Pancreas (tissue), 10 donors: ENCODE measurements around the gene C19orf44. TPM values are rescaled to one million over a fixed set of nuclear protein-coding genes. Genes with fewer than 3 reads are reported as not detected.
"Not testable (repeated sequence)": the region's sequence is repeated elsewhere in the genome, so short reads cannot be mapped to it uniquely, and the experiment has no call there.

ENCODE experiments used
- ATAC-seq, 4 donors: fragments of 200-7000 bp; cut with Tn5 transposase; one replicate each; pipeline versions ENCODE4 v1.8.0 to v1.9.1; 2020; ENCODE audit warnings: mild to moderate bottlenecking in 4 of 4, moderate library complexity in 4 of 4
- DNase-seq, 6 donors: peaks; one replicate each; pipeline ENCODE4 v3.0.0-alpha.2; 2020
- FAIRE-seq: peaks from 2 replicates; lab custom pipeline; 2012; peaks lifted over from hg19 to GRCh38; lab: Jason Lieb, UNC
- H3K27ac ChIP-seq, 4 donors: fragments of 200-600 bp; sonication (generic); 1 replicate in 3 of 4; 2 replicates in 1 of 4; pipeline versions ENCODE4 v1.5.0 to v1.8.0; 2020
- H3K27me3 ChIP-seq, 4 donors: fragments of 200-600 bp; one replicate each; pipeline ENCODE4 v1.8.0; 2021
- H3K36me3 ChIP-seq, 3 donors: fragments of 200-600 bp; sonication (generic) in 1 of 3; one replicate each; pipeline versions ENCODE4 v1.5.0 to v1.8.0; 2020 to 2021
- H3K4me1 ChIP-seq, 3 donors: fragments of 200-600 bp; one replicate each; pipeline ENCODE4 v1.8.0; 2021
- H3K4me3 ChIP-seq, 4 donors: fragments of 200-600 bp; sonication (generic) in 2 of 4; one replicate each; pipeline versions ENCODE4 v1.5.0 to v1.8.0; 2020 to 2021
- H3K9me3 ChIP-seq, 4 donors: fragments of 200-600 bp; one replicate each; pipeline ENCODE4 v1.8.0; 2021
- WGBS, 2 donors: extraction: QIAGEN DNeasy Blood & Tissue Kit; methylation state at CpG; one replicate each; pipeline ENCODE4 v1.1.7; 2013; 5-methylcytosine and 5-hydroxymethylcytosine counted together
- intact Hi-C, 3 donors: fragments of 100-400 bp; cut with DNase I; formaldehyde crosslinking; loops; one replicate each; pipeline versions ENCODE4 v1.11.1 to v1.14.2; 2022
- polyA plus RNA-seq, 2 donors: library from polyadenylated mRNA; stranded (reverse); fragments of 200-250 nt; gene quantifications; one replicate each; pipeline ENCODE4 v1.2.3, GENCODE V29; 2013
- total RNA-seq, 6 donors: library from RNA; stranded (reverse); fragmentation: NEBNext Ultra II Directional in 4 of 6; extraction: Animal tissue kit (Norgen Biotek cat#: 25700) in 4 of 6; gene quantifications; one replicate each; pipeline versions ENCODE4 v1.2.1 to v1.2.4, GENCODE V29; 2021 to 2023
- TF ChIP-seq, protein P1 (sequence below), 4 donors: fragments of 200-600 bp; sonication (generic) in 3 of 4; IDR thresholded peaks; one replicate each; pipeline versions ENCODE4 v1.5.0 to v1.8.0; 2021; ENCODE audit warnings: antibody characterized with exemption in 4 of 4
- donor health status: healthy with polysubstance abuse.
- donor health status: DM: no; HTN: no; CAD: no; lungs with moderate emphysema.
- donor health status: DM: no; HTN: no; CAD: no.
- donor health status: control.
- donor health status: control.
- donor health status: Bipolar disorder and iron deficiency.
- donor health status: DM: yes; HTN: yes; CAD: no.
- donor health status: DM: no; HTN: no; CAD: no.
- donor health status: DM: no; HTN: no; CAD: no.
- donor health status: DM: yes; HTN: yes; CAD: no.

The C19orf44 gene
- total and polyA plus RNA-seq, 8 donors = 1.9 to 7.4 (median 3.6) TPM

DNA sequence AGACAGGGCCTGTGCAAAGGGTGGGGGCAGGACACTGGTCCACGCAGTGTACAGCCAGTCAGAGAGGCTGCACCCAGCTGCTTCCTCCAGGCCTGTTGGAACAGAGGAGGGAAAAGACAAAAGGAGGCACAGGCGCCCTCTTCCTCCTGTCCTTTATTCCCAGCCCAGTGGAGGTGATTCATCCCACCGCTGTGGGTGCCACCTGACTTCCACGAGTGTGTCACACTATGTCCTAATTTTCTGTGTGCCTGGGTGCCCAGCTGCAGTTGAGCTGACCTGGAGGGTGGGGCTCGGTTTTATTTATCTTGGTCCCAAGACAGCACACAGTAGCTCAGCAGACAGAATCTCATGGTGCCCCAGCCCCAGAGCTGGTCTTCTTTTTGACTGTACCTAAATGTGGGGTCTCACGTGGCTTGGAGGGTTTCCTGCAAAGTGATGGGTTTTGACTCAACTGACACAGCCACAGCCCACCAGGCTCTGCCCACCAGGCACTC, 33.4 kb upstream of the C19orf44 start:
- Histone ChIP-seq H3K36me3 (no peaks in the 10 kb centered on the region), H3K27me3 (no peaks in the 10 kb centered on the region), H3K27ac (no peak overlapping the region), H3K4me1 (peaks cover 6 to 7% (median 7%) of the 10 kb centered on the region in 3 donors), H3K9me3 (no peaks in the 10 kb centered on the region), H3K4me3 (no peak overlapping the region)
- WGBS, 2 donors = 65 to 70% methylated on average over 6 of the region's 6 CpGs
- intact Hi-C loops = no loop called here
- ATAC-seq = peak in 2 of 4 donors; percentile 13 to 43
- no peak for FAIRE-seq
- no peak for DNase-seq
- TF ChIP-seq, protein P1, sequence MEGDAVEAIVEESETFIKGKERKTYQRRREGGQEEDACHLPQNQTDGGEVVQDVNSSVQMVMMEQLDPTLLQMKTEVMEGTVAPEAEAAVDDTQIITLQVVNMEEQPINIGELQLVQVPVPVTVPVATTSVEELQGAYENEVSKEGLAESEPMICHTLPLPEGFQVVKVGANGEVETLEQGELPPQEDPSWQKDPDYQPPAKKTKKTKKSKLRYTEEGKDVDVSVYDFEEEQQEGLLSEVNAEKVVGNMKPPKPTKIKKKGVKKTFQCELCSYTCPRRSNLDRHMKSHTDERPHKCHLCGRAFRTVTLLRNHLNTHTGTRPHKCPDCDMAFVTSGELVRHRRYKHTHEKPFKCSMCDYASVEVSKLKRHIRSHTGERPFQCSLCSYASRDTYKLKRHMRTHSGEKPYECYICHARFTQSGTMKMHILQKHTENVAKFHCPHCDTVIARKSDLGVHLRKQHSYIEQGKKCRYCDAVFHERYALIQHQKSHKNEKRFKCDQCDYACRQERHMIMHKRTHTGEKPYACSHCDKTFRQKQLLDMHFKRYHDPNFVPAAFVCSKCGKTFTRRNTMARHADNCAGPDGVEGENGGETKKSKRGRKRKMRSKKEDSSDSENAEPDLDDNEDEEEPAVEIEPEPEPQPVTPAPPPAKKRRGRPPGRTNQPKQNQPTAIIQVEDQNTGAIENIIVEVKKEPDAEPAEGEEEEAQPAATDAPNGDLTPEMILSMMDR (IDR thresholded peaks at IDR 0.05) = no peak

DNA sequence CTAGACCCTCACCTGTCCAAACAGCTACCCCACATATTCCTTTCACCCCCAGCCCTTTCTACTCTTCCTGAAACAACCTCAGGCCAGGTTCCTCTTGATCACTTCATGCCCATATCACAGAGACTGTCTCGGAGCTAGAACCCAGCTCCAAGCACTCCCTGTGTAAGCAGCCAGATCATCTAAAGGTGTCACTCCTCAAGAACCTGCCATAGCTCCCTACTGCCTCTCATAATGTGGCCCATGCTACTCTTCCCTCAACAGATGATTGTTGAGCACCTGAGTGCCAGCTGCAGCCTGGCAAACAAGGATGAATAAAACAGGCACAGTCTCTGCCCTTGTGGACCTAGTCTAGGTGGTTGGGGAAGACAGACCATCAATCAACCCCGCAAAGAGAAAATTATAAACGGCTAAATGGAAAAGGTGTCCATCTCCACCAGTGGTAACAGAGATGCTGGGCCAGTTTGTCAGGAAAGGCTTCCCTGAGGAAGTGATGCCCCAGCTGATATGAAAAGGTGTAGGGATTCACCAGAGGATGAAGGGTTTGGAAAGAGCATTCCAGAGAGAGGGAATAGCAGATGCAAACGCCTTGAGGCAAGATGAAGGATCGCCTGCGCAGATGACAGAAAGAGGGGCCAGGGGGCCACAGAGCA, 32.7 kb upstream of the C19orf44 start:
- TF ChIP-seq, protein P1 (IDR thresholded peaks at IDR 0.05) = no peak
- Histone ChIP-seq H3K27ac (no peak overlapping the region), H3K27me3 (no peaks in the 10 kb centered on the region), H3K4me1 (peaks cover 3 to 7% (median 6%) of the 10 kb centered on the region in 3 donors), H3K4me3 (no peak overlapping the region), H3K36me3 (no peaks in the 10 kb centered on the region), H3K9me3 (no peaks in the 10 kb centered on the region)
- FAIRE-seq (no peak), ATAC-seq (no peak), DNase-seq (no peak)
- intact Hi-C loops = no loop called here
- WGBS, 2 donors = 67 to 73% methylated on average over 6 of the region's 6 CpGs

DNA sequence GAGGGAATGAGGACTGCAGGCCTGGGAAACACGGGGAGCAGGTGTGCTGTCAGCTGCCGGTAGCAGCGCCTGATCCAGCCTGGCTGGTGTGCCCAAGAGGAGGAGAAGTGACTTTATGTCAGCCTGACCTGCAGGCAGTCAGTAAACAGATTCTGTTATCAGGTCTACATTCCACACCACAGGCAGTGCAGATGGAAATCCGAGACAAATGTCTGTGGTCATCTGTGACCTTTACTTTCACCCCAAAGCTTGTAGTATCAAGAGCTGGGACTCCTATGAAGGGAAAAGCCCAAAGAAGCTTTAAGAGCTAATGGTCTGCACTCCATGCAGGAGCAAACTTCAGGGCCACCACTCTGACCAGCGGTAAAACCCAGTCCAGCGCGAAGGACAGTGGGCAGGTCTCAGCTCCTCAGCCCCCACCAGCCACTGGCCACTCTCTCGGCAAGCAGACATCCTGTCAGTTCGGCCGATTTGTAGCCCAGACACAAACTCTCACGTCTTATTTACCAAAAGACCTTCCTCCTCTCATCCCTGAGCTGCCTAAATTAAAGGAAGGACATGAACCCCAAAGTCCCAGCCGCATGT, 32.1 kb upstream of the C19orf44 start:
- WGBS, 2 donors = 34 to 42% methylated on average over 12 of the region's 12 CpGs
- intact Hi-C loops = no loop called here
- Histone ChIP-seq H3K4me3 (no peak overlapping the region), H3K4me1 (peaks cover 3 to 7% (median 6%) of the 10 kb centered on the region in 3 donors), H3K36me3 (no peaks in the 10 kb centered on the region), H3K9me3 (no peaks in the 10 kb centered on the region), H3K27me3 (no peaks in the 10 kb centered on the region), H3K27ac (no peak overlapping the region)
- FAIRE-seq = no peak
- TF ChIP-seq, protein P1 (IDR thresholded peaks at IDR 0.05) = no peak
- no peak for DNase-seq
- peak in 3 of 4 donors; percentile 38 to 76 (median 53) for ATAC-seq

DNA sequence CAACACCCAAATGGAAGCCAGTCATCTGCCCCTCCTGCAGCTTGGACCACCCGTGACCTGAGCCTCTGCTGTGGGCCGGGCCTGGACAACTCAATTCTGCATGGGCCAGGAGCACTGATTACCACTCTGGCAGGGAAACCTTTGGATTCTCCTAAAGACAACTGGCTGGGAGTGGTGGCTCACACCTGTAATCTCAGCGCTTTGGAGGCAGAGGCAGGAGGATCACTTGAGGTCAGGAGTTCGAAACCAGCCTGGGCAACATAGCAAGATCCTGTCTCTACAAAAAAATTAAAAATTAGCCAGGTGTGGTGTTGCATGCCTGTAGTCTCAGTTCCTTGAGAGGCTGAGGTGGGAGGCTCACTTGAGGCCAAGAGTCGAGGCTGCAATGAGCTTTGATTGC, 31.0 kb upstream of the C19orf44 start:
- FAIRE-seq = no peak
- WGBS, 2 donors = 95 to 98% methylated on average over 5 of the region's 5 CpGs
- peaks cover 7 to 8% (median 7%) of the 10 kb centered on the region in 3 donors for H3K4me1 ChIP-seq

DNA sequence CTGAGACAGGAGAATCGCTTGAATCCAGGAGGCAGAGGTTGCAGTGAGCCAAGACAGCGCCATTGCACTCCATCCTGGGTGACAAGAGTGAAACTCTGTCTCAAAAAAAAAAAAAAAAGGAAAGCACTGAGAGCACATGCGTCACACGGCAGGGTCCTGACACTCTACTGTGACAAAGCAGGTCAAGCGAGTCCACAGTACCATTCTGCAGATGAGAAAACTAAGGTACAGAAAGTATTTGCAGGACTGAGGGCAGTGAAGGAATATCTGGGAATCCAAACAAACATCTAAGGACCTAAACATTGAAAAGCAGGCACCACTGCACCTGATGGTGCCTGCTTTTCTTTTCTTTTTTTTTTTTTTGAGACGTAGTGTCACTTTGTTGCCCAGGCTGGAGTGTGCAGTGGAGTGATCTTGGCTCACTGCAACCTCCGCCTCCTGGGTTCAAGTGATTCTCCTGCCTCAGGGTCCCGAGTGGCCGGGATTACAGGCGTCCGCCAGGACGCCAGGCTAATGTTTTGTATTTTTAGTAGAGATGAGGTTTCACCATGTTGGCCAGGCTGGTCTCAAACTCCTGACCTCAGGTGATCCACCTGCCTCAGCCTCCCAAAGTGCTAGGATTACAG, 29.3 kb upstream of the C19orf44 start:
- ATAC-seq, H3K27ac ChIP-seq, H3K4me3 ChIP-seq, intact Hi-C loops, H3K27me3 ChIP-seq, DNase-seq, H3K9me3 ChIP-seq, H3K36me3 ChIP-seq, FAIRE-seq: not testable (repeated sequence)
- H3K4me1 ChIP-seq = peaks cover 7 to 16% (median 12%) of the 10 kb centered on the region in 3 donors
- 83 to 88% methylated on average over 11 to 12 of the region's 12 CpGs for WGBS, 2 donors

More for the DNA sequence above, 31.0 kb upstream of the C19orf44 start:
- Histone ChIP-seq H3K9me3 (no peaks in the 10 kb centered on the region), H3K36me3 (no peaks in the 10 kb centered on the region), H3K4me3 (no peak overlapping the region), H3K27ac (no peak overlapping the region), H3K27me3 (no peaks in the 10 kb centered on the region)
- TF ChIP-seq, protein P1 (IDR thresholded peaks at IDR 0.05) = no peak
- no peak for DNase-seq
- ATAC-seq = no peak
- intact Hi-C loops = no loop called here
